Prostate gland (tissue), 2 donors: ENCODE measurements around the gene PDE9A. TPM values are rescaled to one million over a fixed set of nuclear protein-coding genes. Genes with fewer than 3 reads are reported as not detected.
A peak's percentile ranks its signal among the peaks of the same experiment; 100 is the strongest.

Source experiments
- DNase-seq: peaks from one replicate; pipeline ENCODE4 v3.0.0-alpha.2; 2019; ENCODE audit warnings: low spot score
- H3K27ac ChIP-seq, 2 donors: fragments of 200-600 bp; sonication (generic); 2 replicates each; pipeline ENCODE4 v1.5.1; 2017 to 2019
- H3K27me3 ChIP-seq: fragments of 200-600 bp; sonication (generic); replicated peaks from 2 replicates; pipeline ENCODE4 v1.5.1; 2019; ENCODE audit not compliant: insufficient read depth
- H3K36me3 ChIP-seq, 2 donors: fragments of 200-600 bp; sonication (generic); 1 replicate in 1 of 2; 2 replicates in 1 of 2; pipeline versions ENCODE4 v1.5.1 to v1.8.1; 2017 to 2019
- H3K4me1 ChIP-seq: fragments of 200-600 bp; sonication (generic); replicated peaks from 2 replicates; pipeline ENCODE4 v1.5.1; 2019
- H3K4me3 ChIP-seq, 2 donors: fragments of 200-600 bp; sonication (generic); 2 replicates each; pipeline ENCODE4 v1.5.1; 2017 to 2019
- H3K9me3 ChIP-seq: fragments of 200-600 bp; sonication (generic); 2 replicates; pipeline ENCODE4 v1.5.1; 2017
- POLR2A ChIP-seq: fragments of 450-650 bp; IDR thresholded peaks from one replicate; pipeline ENCODE4 v1.6.1; 2016; ENCODE audit warnings: antibody characterized with exemption, mild to moderate bottlenecking
- POLR2AphosphoS5 ChIP-seq: sonication (generic); formaldehyde crosslinking; IDR thresholded peaks from one replicate; pipeline ENCODE4 v1.6.1; 2017; ENCODE audit warnings: antibody characterized with exemption
- WGBS: methylation state at CpG from one replicate; pipeline ENCODE4 v1.1.5; 2018; 5-methylcytosine and 5-hydroxymethylcytosine counted together
- intact Hi-C: fragments of 100-400 bp; cut with DNase I; formaldehyde crosslinking; loops from one replicate; pipeline ENCODE4 v1.14.2; 2022
- total RNA-seq, 2 donors: library from RNA; depleted of rRNA; stranded (reverse); fragments of >200 nt; gene quantifications; one replicate each; pipeline ENCODE4 v1.1.0, GENCODE V29; 2016
- TF ChIP-seq, protein P1 (sequence below), 4 experiments: fragments of 200-600 bp in 2 of 4; fragments of 450-650 bp in 2 of 4; sonication (generic) in 2 of 4; IDR thresholded peaks; 1 replicate in 3 of 4; 2 replicates in 1 of 4; pipeline ENCODE4 v1.5.1; 2016 to 2019; ENCODE audit warnings: antibody characterized with exemption in 4 of 4, mild to moderate bottlenecking in 2 of 4, moderate library complexity in 2 of 4

PDE9A gene
- total RNA-seq, 2 donors from 2014 or later = 80.0 to 93.6 TPM

DNA sequence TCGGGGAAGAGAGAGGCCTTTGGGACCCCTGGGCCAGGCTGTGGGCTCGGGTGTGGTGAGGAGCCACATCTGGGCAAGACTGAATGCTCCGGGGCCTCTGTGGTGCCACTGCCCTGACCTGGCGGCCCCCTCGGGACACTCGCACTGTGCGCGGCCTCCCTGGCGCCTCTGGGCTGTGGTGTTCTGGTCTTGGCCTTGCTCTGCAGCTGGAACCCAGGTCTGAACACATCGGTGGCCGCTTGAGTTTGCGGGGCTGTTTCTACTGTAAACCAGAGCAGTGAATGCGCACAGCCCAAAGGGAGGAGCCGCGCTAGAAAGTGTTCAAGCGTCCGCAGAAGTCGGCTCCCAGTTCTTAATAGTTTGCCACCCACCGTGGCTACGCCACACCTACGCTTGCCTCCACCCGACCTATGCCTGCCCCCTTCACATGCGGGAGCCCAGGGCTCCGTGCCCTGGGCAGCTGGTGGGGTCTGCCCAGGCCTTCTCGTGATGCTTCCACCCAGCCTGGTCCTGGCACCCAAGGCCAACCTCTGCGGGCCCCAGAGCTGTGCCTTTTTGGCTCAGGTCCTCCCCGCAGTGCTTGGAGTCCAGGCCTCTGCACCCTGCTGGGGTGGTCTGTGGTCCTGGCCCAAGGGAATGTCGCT lies 4.4 kb downstream of the PDE9A start:
- peaks cover 21% of the 10 kb centered on the region for H3K4me1 ChIP-seq
- peak overlapping the region; percentile 36 to 90 for H3K27ac ChIP-seq
- H3K36me3 ChIP-seq = no peaks in the 10 kb centered on the region
- TF ChIP-seq, protein P1, sequence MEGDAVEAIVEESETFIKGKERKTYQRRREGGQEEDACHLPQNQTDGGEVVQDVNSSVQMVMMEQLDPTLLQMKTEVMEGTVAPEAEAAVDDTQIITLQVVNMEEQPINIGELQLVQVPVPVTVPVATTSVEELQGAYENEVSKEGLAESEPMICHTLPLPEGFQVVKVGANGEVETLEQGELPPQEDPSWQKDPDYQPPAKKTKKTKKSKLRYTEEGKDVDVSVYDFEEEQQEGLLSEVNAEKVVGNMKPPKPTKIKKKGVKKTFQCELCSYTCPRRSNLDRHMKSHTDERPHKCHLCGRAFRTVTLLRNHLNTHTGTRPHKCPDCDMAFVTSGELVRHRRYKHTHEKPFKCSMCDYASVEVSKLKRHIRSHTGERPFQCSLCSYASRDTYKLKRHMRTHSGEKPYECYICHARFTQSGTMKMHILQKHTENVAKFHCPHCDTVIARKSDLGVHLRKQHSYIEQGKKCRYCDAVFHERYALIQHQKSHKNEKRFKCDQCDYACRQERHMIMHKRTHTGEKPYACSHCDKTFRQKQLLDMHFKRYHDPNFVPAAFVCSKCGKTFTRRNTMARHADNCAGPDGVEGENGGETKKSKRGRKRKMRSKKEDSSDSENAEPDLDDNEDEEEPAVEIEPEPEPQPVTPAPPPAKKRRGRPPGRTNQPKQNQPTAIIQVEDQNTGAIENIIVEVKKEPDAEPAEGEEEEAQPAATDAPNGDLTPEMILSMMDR (IDR thresholded peaks at IDR 0.05) = no peak
- no peak for TF ChIP-seq POLR2AphosphoS5
- TF ChIP-seq POLR2A = no peak
- WGBS = 93% methylated on average over 28 of the region's 28 CpGs
- H3K4me3 ChIP-seq = no peak overlapping the region
- no peaks in the 10 kb centered on the region for H3K9me3 ChIP-seq
- DNase-seq = no peak
- H3K27me3 ChIP-seq = no peaks in the 10 kb centered on the region
- intact Hi-C loops = loop anchor here (10.0 kb wide), 1 partner anchor 77 kb away; no protein-coding TSS in a partner anchor

DNA sequence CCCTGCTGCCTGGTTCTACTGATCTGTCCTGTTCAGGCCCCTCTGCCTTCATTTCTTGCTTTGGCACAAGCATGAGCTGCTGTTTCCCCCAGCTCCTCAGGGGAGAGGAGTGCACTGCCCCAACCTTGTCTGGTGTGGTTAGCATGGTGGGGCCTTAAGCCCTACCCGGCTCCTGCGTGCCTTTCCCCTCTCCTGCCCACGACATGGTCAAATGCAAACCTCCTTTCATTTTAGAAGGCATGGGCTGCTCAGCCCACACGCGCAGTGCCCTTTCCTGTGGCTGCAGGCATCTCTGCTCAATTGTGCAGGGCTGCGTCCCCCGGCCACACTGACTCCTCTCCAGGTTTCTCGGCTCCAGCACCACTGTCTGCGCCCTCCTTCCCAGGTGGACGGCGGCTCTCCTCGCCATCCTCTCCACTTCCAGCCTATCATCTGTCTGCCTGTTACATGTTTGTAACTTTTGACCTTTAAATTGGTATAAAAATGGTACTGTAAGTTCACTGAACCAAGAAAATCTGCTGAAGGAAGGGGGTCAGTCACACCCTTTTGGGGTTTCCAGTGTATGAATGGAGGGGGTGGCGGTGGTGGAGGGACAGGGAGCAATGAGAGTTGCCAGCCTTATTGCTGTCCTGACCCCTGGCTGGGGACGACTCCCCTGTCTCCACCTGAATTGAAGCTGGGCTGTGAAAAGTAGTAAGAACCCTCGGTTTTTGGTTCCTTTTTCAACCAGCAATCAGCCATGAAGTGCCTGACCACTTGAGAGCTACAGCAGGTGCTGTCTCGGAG lies 5.1 kb downstream of the PDE9A start:
- H3K4me1 ChIP-seq = peaks cover 21% of the 10 kb centered on the region
- H3K27me3 ChIP-seq = no peaks in the 10 kb centered on the region
- no peak for DNase-seq
- no peak for TF ChIP-seq POLR2A
- 92% methylated on average over 16 of the region's 16 CpGs for WGBS
- no peaks in the 10 kb centered on the region for H3K36me3 ChIP-seq
- intact Hi-C loops = loop anchor here (10.0 kb wide), 1 partner anchor 76 kb away; no protein-coding TSS in a partner anchor
- peak overlapping the region in 1 of 2 donors; percentile 90 for H3K27ac ChIP-seq
- no peaks in the 10 kb centered on the region for H3K9me3 ChIP-seq
- H3K4me3 ChIP-seq = no peak overlapping the region

DNA sequence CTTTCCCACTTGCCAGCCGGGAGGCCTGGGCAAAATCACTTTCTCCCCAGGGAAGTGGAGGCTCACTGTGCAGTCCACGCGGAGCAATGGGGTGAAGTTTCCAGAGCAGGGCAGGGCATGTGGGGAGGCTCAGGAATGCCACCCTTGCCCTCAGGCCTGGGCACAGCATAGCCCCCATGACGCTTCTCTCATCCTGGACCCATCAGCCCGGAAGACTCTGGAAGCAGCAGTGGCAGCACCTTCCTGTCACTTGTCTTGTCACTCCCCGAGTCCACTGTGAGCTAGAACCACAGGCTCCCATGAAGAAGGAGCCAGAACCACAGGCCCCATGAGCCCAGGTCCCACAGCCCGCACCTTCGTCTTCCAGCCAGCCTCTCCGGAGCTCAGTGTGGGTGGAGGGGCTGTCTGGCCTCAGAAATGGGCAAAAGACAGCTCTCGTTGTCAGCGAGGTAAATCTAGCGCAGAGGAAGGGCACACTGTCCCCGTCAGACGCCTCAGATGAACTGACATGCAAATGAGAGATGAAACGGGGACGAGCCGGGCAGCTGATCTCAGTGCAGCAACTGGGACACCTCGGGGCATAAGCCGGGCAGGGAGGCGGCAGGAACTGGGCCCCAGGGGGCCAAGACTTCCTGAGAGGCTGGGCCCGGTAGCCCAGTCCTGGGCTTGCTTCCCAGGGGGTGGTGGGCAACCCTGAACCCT lies 6.1 kb downstream of the PDE9A start:
- H3K4me3 ChIP-seq = no peak overlapping the region
- H3K27me3 ChIP-seq = no peaks in the 10 kb centered on the region
- intact Hi-C loops = loop anchor here (10.0 kb wide), 1 partner anchor 75 kb away; no protein-coding TSS in a partner anchor
- TF ChIP-seq, protein P1 (IDR thresholded peaks at IDR 0.05) = no peak
- no peak for TF ChIP-seq POLR2AphosphoS5
- TF ChIP-seq POLR2A = no peak
- H3K27ac ChIP-seq = peak overlapping the region in 1 of 2 donors; percentile 90
- H3K4me1 ChIP-seq = peaks cover 21% of the 10 kb centered on the region
- no peaks in the 10 kb centered on the region for H3K36me3 ChIP-seq
- DNase-seq = no peak
- H3K9me3 ChIP-seq = no peaks in the 10 kb centered on the region
- WGBS = 73% methylated on average over 20 of the region's 21 CpGs

DNA sequence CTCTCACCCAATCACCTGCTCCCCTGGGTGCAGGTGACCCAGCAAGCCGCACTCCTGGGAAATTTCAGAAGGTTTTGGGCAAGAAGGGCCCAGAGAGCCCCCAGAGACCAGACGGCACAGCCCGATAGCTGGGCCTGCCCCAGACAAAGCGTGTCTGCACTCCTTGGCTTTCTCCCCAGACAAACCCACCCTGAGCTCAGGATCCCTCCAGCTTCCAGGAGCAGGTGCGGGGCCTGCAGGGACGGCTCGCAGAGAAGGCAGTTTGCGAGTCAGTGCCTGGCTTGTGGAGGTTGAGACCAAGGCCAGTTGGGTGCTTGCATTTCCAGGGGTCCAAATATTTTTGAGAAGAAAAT lies 6.7 kb downstream of the PDE9A start:
- H3K27ac ChIP-seq = peak overlapping the region in 1 of 2 donors; percentile 90

More for the DNA sequence above, 6.7 kb downstream of the PDE9A start:
- no peak for TF ChIP-seq POLR2A
- TF ChIP-seq POLR2AphosphoS5 = no peak
- TF ChIP-seq, protein P1 (IDR thresholded peaks at IDR 0.05) = no peak
- Histone ChIP-seq H3K4me3 (no peak overlapping the region), H3K4me1 (peaks cover 21% of the 10 kb centered on the region), H3K36me3 (no peaks in the 10 kb centered on the region), H3K27me3 (no peaks in the 10 kb centered on the region), H3K9me3 (no peaks in the 10 kb centered on the region)
- intact Hi-C loops = no loop called here
- WGBS = 92% methylated on average over 8 of the region's 8 CpGs
- no peak for DNase-seq
